H1 (cell line): ENCODE measurements around the gene TTC9. TPM values are rescaled to one million over a fixed set of nuclear protein-coding genes. Genes with fewer than 3 reads are reported as not detected.

ENCODE experiments used
- CTCF ChIA-PET: fragments of 300-600 bp; sonication (Branson Sonifier 250); formaldehyde crosslinking; loops from one replicate; lab custom pipeline; 2021; ENCODE audit not compliant: partially characterized antibody; lab: Charles Lee
- POLR2A ChIA-PET: fragments of 300-600 bp; sonication (Branson Sonifier 250); formaldehyde crosslinking; loops from one replicate; lab custom pipeline; 2021; ENCODE audit warnings: inconsistent platforms; ENCODE audit not compliant: partially characterized antibody; lab: Charles Lee
- DNase-seq, 2 experiments: peaks; one replicate each; pipeline versions ENCODE4 v3.0.0 to v3.0.0-alpha.2; 2010 to 2022; ENCODE audit warnings: low spot score in 2 of 2, low read depth in 1 of 2, mixed read lengths in 1 of 2
- FAIRE-seq: peaks from 2 replicates; lab custom pipeline; 2011; peaks lifted over from hg19 to GRCh38; lab: Jason Lieb, UNC
- H2AFZ ChIP-seq: 2 replicates; pipeline ENCODE4 v1.8.1; 2012; ENCODE audit warnings: low read length, inconsistent platforms
- H2AK5ac ChIP-seq: 2 replicates; pipeline ENCODE4 v1.6.1; 2013; ENCODE audit warnings: low read depth, low read length
- H2BK120ac ChIP-seq: replicated peaks from 2 replicates; pipeline ENCODE3; 2013; ENCODE audit warnings: low read depth, low read length, inconsistent platforms
- H2BK12ac ChIP-seq: 2 replicates; pipeline ENCODE4 v1.6.1; 2013; ENCODE audit warnings: low read depth, low read length
- H2BK15ac ChIP-seq: 2 replicates; pipeline ENCODE4 v1.6.1; 2013; ENCODE audit warnings: low read length
- H2BK20ac ChIP-seq: 2 replicates; pipeline ENCODE4 v1.6.1; 2013; ENCODE audit warnings: low read length
- H2BK5ac ChIP-seq: 2 replicates; pipeline ENCODE4 v1.6.1; 2013; ENCODE audit warnings: low read depth, low read length
- H3K14ac ChIP-seq: 2 replicates; pipeline ENCODE4 v1.6.1; 2013; ENCODE audit warnings: inconsistent platforms; ENCODE audit not compliant: insufficient read length
- H3K18ac ChIP-seq: 2 replicates; pipeline ENCODE4 v1.6.1; 2013; ENCODE audit warnings: low read length; ENCODE audit errors: extremely low read depth
- H3K23ac ChIP-seq: 2 replicates; pipeline ENCODE4 v1.6.1; 2013; ENCODE audit warnings: inconsistent platforms; ENCODE audit not compliant: insufficient read length
- H3K23me2 ChIP-seq: 2 replicates; pipeline ENCODE4 v1.6.1; 2013; ENCODE audit warnings: low read depth, low read length
- H3K27ac ChIP-seq: 2 replicates; pipeline ENCODE4 v1.6.1; 2011; ENCODE audit warnings: low read depth, low read length, inconsistent platforms
- H3K27me3 ChIP-seq, 4 experiments: replicated peaks in 1 of 4; 1 replicate in 1 of 4; 2 replicates in 3 of 4; pipeline versions ENCODE4 v1.6.1 to v1.8.1; 2011 to 2013; ENCODE audit warnings: low read length in 3 of 4, mild to moderate bottlenecking in 3 of 4, inconsistent platforms in 2 of 4, mixed read lengths in 2 of 4, moderate library complexity in 1 of 4; ENCODE audit not compliant: control insufficient read depth in 3 of 4, insufficient read depth in 3 of 4; ENCODE audit errors: extremely low read depth in 1 of 4
- H3K36me3 ChIP-seq, 4 experiments: 2 replicates each; pipeline versions ENCODE4 v1.6.1 to v1.8.1; 2011 to 2013; ENCODE audit warnings: mild to moderate bottlenecking in 4 of 4, low read length in 3 of 4, moderate library complexity in 2 of 4, control low read depth in 1 of 4, inconsistent platforms in 1 of 4; ENCODE audit not compliant: insufficient read depth in 4 of 4, control insufficient read depth in 2 of 4
- H3K4ac ChIP-seq: replicated peaks from 2 replicates; pipeline ENCODE3; 2013; ENCODE audit warnings: low read length, low read depth, mixed read lengths, inconsistent platforms; ENCODE audit not compliant: insufficient read length
- H3K4me1 ChIP-seq, 4 experiments: replicated peaks in 1 of 4; 1 replicate in 1 of 4; 2 replicates in 3 of 4; pipeline versions ENCODE4 v1.6.1 to v1.8.1; 2011 to 2013; ENCODE audit warnings: low read length in 3 of 4, inconsistent platforms in 2 of 4, mixed read lengths in 1 of 4; ENCODE audit not compliant: insufficient read depth in 4 of 4, control insufficient read depth in 3 of 4
- H3K4me2 ChIP-seq, 2 experiments: 2 replicates each; pipeline versions ENCODE4 v1.6.1 to v1.8.1; 2011 to 2013; ENCODE audit warnings: low read depth in 2 of 2, low read length in 2 of 2, control low read depth in 1 of 2, inconsistent platforms in 1 of 2, mild to moderate bottlenecking in 1 of 2; ENCODE audit not compliant: insufficient read depth in 1 of 2
- H3K4me3 ChIP-seq, 4 experiments: fragments of 200-600, 300-600 bp in 1 of 4; sonication (generic), shearing (Covaris generic), sonication (Bioruptor Twin) in 1 of 4; 2 replicates each; pipeline versions ENCODE4 v1.5.1 to v1.8.1; 2011 to 2016; ENCODE audit warnings: low read length in 4 of 4, low read depth in 3 of 4, control low read depth in 2 of 4, inconsistent platforms in 2 of 4, mild to moderate bottlenecking in 2 of 4, mixed read lengths in 1 of 4, moderate library complexity in 1 of 4; ENCODE audit not compliant: insufficient read depth in 2 of 4; ENCODE audit errors: extremely low read depth in 1 of 4
- H3K56ac ChIP-seq: replicated peaks from 2 replicates; pipeline ENCODE3; 2013; ENCODE audit warnings: low read depth, mild to moderate bottlenecking, mixed read lengths, low read length, inconsistent platforms; ENCODE audit not compliant: insufficient read length
- H3K79me1 ChIP-seq: 2 replicates; pipeline ENCODE4 v1.6.1; 2013; ENCODE audit warnings: low read depth, low read length, control low read depth
- H3K79me2 ChIP-seq, 2 experiments: 2 replicates each; pipeline versions ENCODE4 v1.6.1 to v1.8.1; 2012 to 2013; ENCODE audit warnings: low read length in 2 of 2, mild to moderate bottlenecking in 2 of 2, inconsistent platforms in 1 of 2; ENCODE audit not compliant: insufficient read depth in 2 of 2, control insufficient read depth in 1 of 2
- H3K9ac ChIP-seq, 4 experiments: replicated peaks in 1 of 4; 1 replicate in 1 of 4; 2 replicates in 3 of 4; pipeline versions ENCODE4 v1.6.1 to v1.8.1; 2011 to 2013; ENCODE audit warnings: low read depth in 3 of 4, low read length in 3 of 4, control low read depth in 2 of 4, mild to moderate bottlenecking in 2 of 4, moderate library complexity in 2 of 4, inconsistent platforms in 1 of 4; ENCODE audit errors: extremely low read depth in 1 of 4
- H3K9me3 ChIP-seq, 2 experiments: 2 replicates each; pipeline versions ENCODE4 v1.6.1 to v1.8.1; 2012 to 2013; ENCODE audit warnings: mild to moderate bottlenecking in 2 of 2, moderate library complexity in 2 of 2, control low read depth in 1 of 2, inconsistent platforms in 1 of 2, low read depth in 1 of 2, low read length in 1 of 2, mixed read lengths in 1 of 2; ENCODE audit not compliant: insufficient read depth in 2 of 2
- H4K20me1 ChIP-seq, 2 experiments: replicated peaks in 1 of 2; 2 replicates each; pipeline versions ENCODE3 to v1.8.1; 2011 to 2013; ENCODE audit warnings: inconsistent platforms in 2 of 2, low read length in 2 of 2, mild to moderate bottlenecking in 1 of 2; ENCODE audit not compliant: insufficient read depth in 2 of 2, control insufficient read depth in 1 of 2
- H4K5ac ChIP-seq: 2 replicates; pipeline ENCODE4 v1.6.1; 2013; ENCODE audit warnings: low read length, low read depth, mixed read lengths, inconsistent platforms; ENCODE audit not compliant: insufficient read length
- H4K8ac ChIP-seq: 2 replicates; pipeline ENCODE4 v1.8.0; 2013; ENCODE audit warnings: mild to moderate bottlenecking, moderate library complexity, low read length, inconsistent platforms; ENCODE audit not compliant: insufficient read depth; ENCODE audit errors: extremely low read depth
- H4K91ac ChIP-seq: replicated peaks from 2 replicates; pipeline ENCODE3; 2013; ENCODE audit warnings: low read length, mixed read lengths, inconsistent platforms; ENCODE audit not compliant: insufficient read length
- CHD1 ChIP-seq: IDR thresholded peaks from 2 replicates; pipeline ENCODE4 v1.6.1; 2012; ENCODE audit warnings: low read depth, low read length, improper control_type of control experiment
- EGR1 ChIP-seq: IDR thresholded peaks from 2 replicates; pipeline ENCODE4 v1.6.1; 2011; ENCODE audit warnings: low read depth, low read length, borderline replicate concordance
- EP300 ChIP-seq, 2 experiments: IDR thresholded peaks; 1 replicate in 1 of 2; 2 replicates in 1 of 2; pipeline ENCODE4 v1.6.1; 2011 to 2012; ENCODE audit warnings: low read depth in 2 of 2, low read length in 2 of 2, mild to moderate bottlenecking in 2 of 2, borderline replicate concordance in 1 of 2, inconsistent platforms in 1 of 2, moderate library complexity in 1 of 2
- POU5F1 ChIP-seq: IDR thresholded peaks from 2 replicates; pipeline ENCODE4 v1.6.1; 2011; ENCODE audit warnings: low read depth, mild to moderate bottlenecking, low read length, moderate library complexity
- RBBP5 ChIP-seq: IDR thresholded peaks from 2 replicates; pipeline ENCODE4 v1.7.1; 2012; ENCODE audit warnings: low read depth, mild to moderate bottlenecking, inconsistent platforms, low read length, moderate library complexity, borderline replicate concordance
- RFX5 ChIP-seq: IDR thresholded peaks from 2 replicates; pipeline ENCODE4 v1.6.1; 2011; ENCODE audit warnings: low read depth, low read length, improper control_type of control experiment, borderline replicate concordance
- SIRT6 ChIP-seq: IDR thresholded peaks from one replicate; pipeline ENCODE4 v1.7.1; 2012; ENCODE audit warnings: low read length, inconsistent platforms
- SP1 ChIP-seq: IDR thresholded peaks from 2 replicates; pipeline ENCODE4 v1.6.1; 2011; ENCODE audit warnings: low read depth, low read length
- SP2 ChIP-seq: IDR thresholded peaks from 2 replicates; pipeline ENCODE4 v1.6.1; 2012; ENCODE audit warnings: mild to moderate bottlenecking, low read length, inconsistent platforms
- SP4 ChIP-seq: IDR thresholded peaks from 2 replicates; pipeline ENCODE4 v1.6.1; 2012; ENCODE audit warnings: low read length, inconsistent platforms
- SRF ChIP-seq: IDR thresholded peaks from 2 replicates; pipeline ENCODE4 v1.6.1; 2011; ENCODE audit warnings: mild to moderate bottlenecking, low read depth, low read length, moderate library complexity
- WGBS, 2 experiments: shearing (Covaris generic) in 1 of 2; methylation state at CpG; one replicate each; pipeline versions ENCODE4 v1.1.6 to v1.1.7; 2013 to 2015; ENCODE audit warnings: low lambda C conversion rate in 2 of 2, mixed read lengths in 2 of 2, inconsistent platforms in 1 of 2, low coverage in 1 of 2, missing lambda C conversion rate in 1 of 2; ENCODE audit not compliant: insufficient replicate concordance in 2 of 2, insufficient coverage in 1 of 2, insufficient read length in 1 of 2; ENCODE audit errors: extremely low coverage in 1 of 2, missing lambda C conversion rate in 1 of 2; 5-methylcytosine and 5-hydroxymethylcytosine counted together
- polyA plus RNA-seq, 7 experiments: library from polyadenylated mRNA; depleted of rRNA in 3 of 7; stranded (reverse) in 5 of 7; unstranded in 2 of 7; fragments of >200 nt in 5 of 7; fragments of 200-250 nt in 2 of 7; gene quantifications; 1 replicate in 5 of 7; 2 replicates in 1 of 7; 4 replicates in 1 of 7; pipeline versions ENCODE4 v1.2.1 to v1.2.3, GENCODE V29; 2011 to 2013; ENCODE audit warnings: missing spikeins in 2 of 7, mixed read lengths in 2 of 7
- total RNA-seq: library from RNA; stranded (reverse); fragmentation: NEBNext Ultra II Directional; extraction: Animal tissue kit (Norgen Biotek cat#: 25700); gene quantifications from 2 replicates; pipeline ENCODE4 v1.2.1, GENCODE V29; 2021
- TF ChIP-seq, protein P1 (sequence below): IDR thresholded peaks from 2 replicates; pipeline ENCODE4 v1.6.1; 2012; ENCODE audit warnings: inconsistent platforms
- TF ChIP-seq, protein P2 (sequence below): IDR thresholded peaks from 2 replicates; pipeline ENCODE4 v1.6.1; 2012; ENCODE audit warnings: low read length, inconsistent platforms

TTC9 gene
- total and polyA plus RNA-seq, 2 of the 8 experiments (the other 6 are each of a cell fraction or from before 2014, with no cell fraction given) = 21.0 to 29.5 TPM

DNA sequence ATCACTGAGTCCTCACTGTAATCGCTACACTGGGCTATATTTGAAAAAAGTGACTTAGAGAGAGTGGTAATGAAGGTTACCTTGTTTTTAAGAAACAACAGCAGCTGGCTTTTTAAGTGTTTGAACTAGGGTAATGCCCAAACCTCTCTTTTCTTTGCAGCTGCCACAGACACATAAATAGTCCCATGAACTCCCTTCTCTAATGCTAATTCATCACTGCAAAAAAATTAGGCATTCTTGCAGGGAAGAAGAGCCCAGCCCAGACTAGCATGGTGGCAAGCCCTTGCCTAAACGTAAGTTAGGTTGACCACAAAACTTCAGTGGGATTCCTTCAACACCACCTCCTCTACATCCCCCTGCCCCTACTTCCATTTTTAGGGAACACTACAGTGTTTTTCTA is 23.4 kb upstream of the TTC9 start:
- no peak overlapping the region for H2AK5ac ChIP-seq
- no peak overlapping the region for H3K23ac ChIP-seq
- H3K23me2 ChIP-seq = no peaks in the 10 kb centered on the region
- no peak overlapping the region for H3K4ac ChIP-seq
- H3K4me1 ChIP-seq = no peaks in the 10 kb centered on the region
- no peak overlapping the region for H4K91ac ChIP-seq
- no peak overlapping the region for H3K9ac ChIP-seq
- H4K8ac ChIP-seq = no peak overlapping the region
- no peak overlapping the region for H2AFZ ChIP-seq
- no peak overlapping the region for H2BK15ac ChIP-seq
- H3K9me3 ChIP-seq = no peaks in the 10 kb centered on the region
- H3K18ac ChIP-seq = no peak overlapping the region
- H2BK5ac ChIP-seq = no peak overlapping the region
- H2BK20ac ChIP-seq = no peak overlapping the region
- no peak overlapping the region for H2BK120ac ChIP-seq
- no peaks in the 10 kb centered on the region for H3K36me3 ChIP-seq
- H3K56ac ChIP-seq = no peak overlapping the region
- no peak overlapping the region for H2BK12ac ChIP-seq
- H4K20me1 ChIP-seq = no peaks in the 10 kb centered on the region
- no peak overlapping the region for H3K14ac ChIP-seq
- FAIRE-seq (no peak), DNase-seq (no peak)
- H3K4me3 ChIP-seq = no peak overlapping the region
- H4K5ac ChIP-seq = no peak overlapping the region
- no peaks in the 10 kb centered on the region for H3K79me2 ChIP-seq
- no peak overlapping the region for H3K27ac ChIP-seq
- H3K79me1 ChIP-seq = no peaks in the 10 kb centered on the region
- POLR2A ChIA-PET = no interaction called here
- H3K27me3 ChIP-seq = no peaks in the 10 kb centered on the region
- 88% methylated on average over 2 of the region's 2 CpGs; no CpG with 5 or more reads in 1 of the 2 experiments for WGBS, 2 experiments
- CTCF ChIA-PET = interaction anchor here (12.5 kb wide), 1 partner anchor 95 kb away, joined by 154 read pairs; no protein-coding TSS in a partner anchor
- H3K4me2 ChIP-seq = no peak overlapping the region
- TF ChIP-seq SP1 (no peak), EP300 (IDR thresholded peaks at IDR 0.05; ENCODE audit: borderline replicate concordance in 1 of 2, low read depth in 2 of 2, low read length in 2 of 2) (no peak), POU5F1 (no peak), SP2 (no peak), RBBP5 (no peak), SP4 (no peak), EGR1 (no peak), SIRT6 (no peak), RFX5 (no peak), CHD1 (no peak), SRF (no peak)
- TF ChIP-seq, protein P1, sequence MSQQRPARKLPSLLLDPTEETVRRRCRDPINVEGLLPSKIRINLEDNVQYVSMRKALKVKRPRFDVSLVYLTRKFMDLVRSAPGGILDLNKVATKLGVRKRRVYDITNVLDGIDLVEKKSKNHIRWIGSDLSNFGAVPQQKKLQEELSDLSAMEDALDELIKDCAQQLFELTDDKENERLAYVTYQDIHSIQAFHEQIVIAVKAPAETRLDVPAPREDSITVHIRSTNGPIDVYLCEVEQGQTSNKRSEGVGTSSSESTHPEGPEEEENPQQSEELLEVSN = no peak
- TF ChIP-seq, protein P2, sequence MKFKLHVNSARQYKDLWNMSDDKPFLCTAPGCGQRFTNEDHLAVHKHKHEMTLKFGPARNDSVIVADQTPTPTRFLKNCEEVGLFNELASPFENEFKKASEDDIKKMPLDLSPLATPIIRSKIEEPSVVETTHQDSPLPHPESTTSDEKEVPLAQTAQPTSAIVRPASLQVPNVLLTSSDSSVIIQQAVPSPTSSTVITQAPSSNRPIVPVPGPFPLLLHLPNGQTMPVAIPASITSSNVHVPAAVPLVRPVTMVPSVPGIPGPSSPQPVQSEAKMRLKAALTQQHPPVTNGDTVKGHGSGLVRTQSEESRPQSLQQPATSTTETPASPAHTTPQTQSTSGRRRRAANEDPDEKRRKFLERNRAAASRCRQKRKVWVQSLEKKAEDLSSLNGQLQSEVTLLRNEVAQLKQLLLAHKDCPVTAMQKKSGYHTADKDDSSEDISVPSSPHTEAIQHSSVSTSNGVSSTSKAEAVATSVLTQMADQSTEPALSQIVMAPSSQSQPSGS = no peak
